GM21528 (cell line): Measurements from ENCODE around the gene DPP10.
"Not testable (repeated sequence)": the region's sequence is repeated elsewhere in the genome, so short reads cannot be mapped to it uniquely, and the experiment has no call there.

Experiments
- ATAC-seq: cut with Tn5 transposase; IDR thresholded peaks from one replicate; pipeline ENCODE4 v1.9.1; 2021; ENCODE audit warnings: mild to moderate bottlenecking, moderate library complexity; ENCODE audit not compliant: unreplicated experiment, low FRiP score

The DPP10 gene

GRCh38 chr2:115084446-115084845, 642.0 kb downstream of the DPP10 start:
- ATAC-seq, result no peak

GRCh38 chr2:115086051-115086620, 643.7 kb downstream of the DPP10 start:
- ATAC-seq, result not testable (repeated sequence)

DNA sequence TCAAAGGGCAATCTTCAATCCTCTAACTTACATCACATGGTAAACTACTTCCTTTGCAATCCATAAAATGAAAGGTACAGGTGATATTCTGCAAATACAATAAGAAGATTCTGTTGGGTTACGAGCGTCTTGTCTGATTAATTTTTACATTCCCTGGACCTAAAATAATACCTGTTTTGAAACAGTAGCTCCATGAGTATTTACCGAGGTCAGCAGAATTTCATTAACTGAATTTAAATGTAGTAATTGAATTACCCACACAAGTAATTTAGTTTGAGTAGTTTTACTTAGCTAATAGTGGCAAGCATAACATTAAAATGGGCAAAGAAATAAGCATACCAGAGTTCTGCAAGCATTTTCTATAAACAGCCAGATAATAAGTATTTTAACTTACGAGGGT, 652.0 kb downstream of the DPP10 start:
- ATAC-seq, result no peak

GRCh38 chr2:115105966-115106365, 663.5 kb downstream of the DPP10 start:
- no peak for ATAC-seq

DNA sequence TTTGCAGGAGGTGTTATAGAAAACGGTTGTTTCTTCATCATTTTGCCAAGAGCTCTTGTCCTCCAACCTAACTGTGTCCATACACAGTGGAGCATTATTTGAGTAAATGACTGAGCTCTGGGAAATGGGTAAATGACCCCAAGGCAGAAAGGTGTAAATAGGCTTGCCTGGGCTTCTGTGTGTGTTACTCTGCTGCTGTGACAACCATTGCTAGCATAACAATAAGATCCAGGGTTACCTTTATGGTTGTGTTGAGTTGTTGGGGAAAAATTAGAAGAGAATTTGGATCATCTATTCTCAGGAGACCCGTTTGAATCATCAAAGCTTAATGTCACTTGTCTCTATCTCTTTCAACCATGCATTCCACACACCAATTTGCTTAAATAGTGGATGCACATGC, 672.7 kb downstream of the DPP10 start:
- ATAC-seq, result no peak

GRCh38 chr2:115118306-115118705, 675.9 kb downstream of the DPP10 start:
- no peak for ATAC-seq

GRCh38 chr2:115119086-115119485, 676.6 kb downstream of the DPP10 start:
- no peak for ATAC-seq

GRCh38 chr2:115122701-115123100, 680.3 kb downstream of the DPP10 start:
- ATAC-seq, result no peak

- ATAC-seq, result no peak
Observed at GRCh38 chr2:115124817-115125216, 682.4 kb downstream of the DPP10 start.

GRCh38 chr2:115129536-115129935, 687.1 kb downstream of the DPP10 start:
- no peak for ATAC-seq

DNA sequence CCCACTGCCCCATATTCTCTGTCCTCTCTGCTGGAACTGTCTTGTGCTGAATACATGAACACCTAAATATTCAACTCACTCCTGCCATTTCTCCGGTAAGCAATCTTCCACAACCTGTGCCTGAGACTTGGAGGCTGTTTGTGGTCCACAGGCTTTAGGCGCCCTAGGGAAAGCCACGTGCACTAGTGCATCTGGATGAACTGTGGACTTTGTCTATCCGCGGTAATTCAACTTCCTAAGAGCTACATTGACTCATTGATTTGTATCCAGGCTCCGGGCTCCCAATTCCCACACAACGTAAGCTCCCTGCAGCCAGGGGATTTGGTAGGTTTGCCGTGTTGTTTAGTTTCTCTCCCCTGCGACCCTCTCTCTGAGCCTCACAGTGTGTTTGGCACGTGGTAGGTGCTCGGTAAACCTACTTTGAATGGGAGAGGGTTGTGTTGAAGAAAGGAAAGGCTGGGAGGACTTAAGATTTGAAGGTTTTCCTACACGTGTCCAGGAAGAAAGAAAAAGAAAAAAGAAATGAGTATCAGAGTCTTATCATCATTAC, 718.2 kb downstream of the DPP10 start:
- ATAC-seq, result no peak

DNA sequence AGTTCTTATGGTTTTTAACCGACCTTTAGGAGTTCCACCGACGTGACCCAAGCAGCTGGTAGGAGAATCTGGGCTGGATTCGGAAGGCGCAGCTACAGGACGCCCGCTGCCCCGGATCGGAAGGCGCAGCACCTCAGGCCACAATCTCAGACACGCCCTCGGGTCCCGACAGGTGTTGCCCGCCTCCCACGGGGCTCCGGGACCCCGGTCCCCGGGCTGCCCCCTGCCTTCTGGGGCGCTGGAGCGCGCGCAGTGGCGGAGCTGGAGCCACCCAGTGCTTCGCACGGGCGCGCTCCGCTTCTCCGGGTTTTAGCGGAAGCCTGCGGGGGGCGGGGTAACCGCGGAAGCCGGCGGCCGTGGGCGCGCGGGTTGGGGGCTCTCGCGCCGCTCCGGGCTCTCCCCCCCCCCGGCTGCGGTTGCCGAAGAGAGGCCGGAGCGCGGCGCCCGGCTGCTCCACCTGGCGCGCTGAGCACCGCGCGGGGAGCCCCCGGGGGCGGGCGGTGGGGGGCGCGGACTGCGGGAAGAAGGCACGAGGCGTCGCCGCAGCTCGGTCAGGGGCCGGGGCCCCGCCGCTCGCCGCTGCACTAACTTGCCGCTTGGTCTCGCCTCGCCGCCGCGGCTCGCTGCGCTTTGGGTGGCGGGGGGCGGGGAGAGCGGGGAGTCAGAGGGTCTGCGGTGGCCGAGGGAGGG, 718.8 kb downstream of the DPP10 start:
- ATAC-seq, result no peak

GRCh38 chr2:115161771-115162493, 719.5 kb downstream of the DPP10 start:
- no peak for ATAC-seq

DNA sequence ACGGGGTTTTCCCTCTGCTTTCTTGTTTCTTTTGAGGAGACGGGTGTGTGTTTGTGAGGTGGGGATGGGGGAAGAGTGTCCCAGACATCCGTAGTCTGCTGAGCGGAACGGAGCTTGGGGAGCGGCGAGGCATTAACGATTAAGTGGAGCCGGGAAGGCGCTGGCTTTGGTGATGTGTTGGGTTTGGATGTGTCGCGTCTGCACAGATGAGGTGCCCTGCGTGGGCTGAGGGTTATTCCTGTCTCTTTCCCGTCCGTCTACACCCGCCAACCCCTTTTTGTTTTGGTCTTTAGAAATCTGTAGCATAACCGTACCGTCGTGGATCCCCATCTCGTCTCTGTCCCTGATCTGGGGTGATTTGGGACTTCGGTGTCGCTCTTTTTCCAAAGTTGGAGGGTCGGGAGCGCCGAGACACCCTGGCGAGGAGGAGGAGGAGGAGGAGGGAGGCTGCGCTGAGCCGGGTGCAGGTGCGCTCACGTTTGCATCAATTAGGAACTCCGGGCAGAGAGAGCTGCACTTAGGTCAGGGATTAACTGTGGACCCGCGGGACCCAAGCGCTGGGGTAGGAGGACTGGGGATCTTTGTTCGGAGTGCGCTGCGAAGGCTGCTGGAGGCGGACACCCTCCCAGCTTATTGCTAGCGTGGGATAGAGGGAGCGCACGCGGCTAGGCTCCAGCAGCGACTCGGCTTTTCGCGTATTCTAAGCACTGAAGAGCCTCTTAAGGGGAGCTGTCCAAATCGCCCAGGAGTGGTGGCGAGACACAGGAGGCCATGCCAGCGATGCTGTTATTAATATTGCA, 720.3 kb downstream of the DPP10 start:
- ATAC-seq, result no peak

- ATAC-seq, result no peak
Observed at GRCh38 chr2:115163572-115163971, 721.1 kb downstream of the DPP10 start.

- ATAC-seq, result no peak
Observed at GRCh38 chr2:115165529-115166109, 723.2 kb downstream of the DPP10 start.

DNA sequence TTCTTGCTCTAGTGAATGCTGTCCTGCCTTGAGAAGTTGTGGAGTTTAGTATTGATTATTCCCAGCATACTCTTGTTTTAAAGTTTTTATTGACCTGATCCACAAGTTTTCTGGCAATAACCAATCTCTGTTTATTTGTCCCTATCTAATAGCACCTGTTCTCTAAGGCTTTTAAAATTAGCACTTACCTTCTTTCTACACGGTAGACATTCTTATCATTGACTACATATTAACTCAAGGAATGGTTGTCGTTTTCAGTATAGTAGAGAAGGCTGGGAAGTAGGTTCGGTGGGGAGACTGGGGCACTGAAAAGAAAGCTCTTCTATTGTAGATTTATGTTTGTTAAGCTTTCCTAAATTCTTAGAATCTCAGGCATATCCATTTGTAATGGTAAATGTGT, 726.0 kb downstream of the DPP10 start:
- no peak for ATAC-seq

DNA sequence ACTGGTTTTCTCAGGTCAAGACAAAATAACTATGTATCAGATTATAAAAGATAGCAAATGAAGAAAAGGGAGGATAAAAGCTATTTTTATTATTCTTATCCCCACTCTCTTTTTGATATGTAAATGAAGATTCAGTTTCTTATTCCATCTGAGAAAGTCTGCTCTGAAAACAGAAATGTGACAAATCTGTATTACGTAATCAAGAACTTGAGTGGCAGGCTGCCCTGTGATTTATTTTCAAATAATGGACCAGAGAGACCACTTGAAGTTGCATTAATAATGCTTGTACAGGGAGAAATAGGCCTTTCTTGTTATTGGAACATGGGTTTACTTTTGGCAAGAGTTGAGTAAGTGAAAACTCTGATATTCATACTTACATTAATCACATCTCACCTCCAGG, 727.4 kb downstream of the DPP10 start:
- ATAC-seq, result no peak

DNA sequence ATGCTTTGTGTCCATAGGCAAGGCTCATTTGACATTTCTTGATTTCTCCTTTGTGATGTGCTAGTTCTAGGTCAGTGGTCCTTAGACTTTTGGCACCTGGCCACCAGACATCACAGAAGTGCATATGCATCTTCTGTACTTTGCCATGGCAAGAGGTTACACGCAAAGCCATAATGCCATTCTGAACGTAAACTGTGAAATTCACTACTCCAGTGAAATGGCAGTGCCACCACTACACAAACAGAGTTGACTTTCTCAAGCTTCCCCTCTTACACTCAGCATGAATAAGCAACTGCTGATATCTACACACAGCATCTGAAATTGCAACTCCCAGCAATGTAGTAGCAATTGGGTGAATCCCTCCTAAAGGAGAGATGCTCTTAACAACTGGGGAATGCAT, 729.3 kb downstream of the DPP10 start:
- ATAC-seq, result no peak

- no peak for ATAC-seq
Observed at GRCh38 chr2:115174651-115175050, 732.2 kb downstream of the DPP10 start.
